Fibroblast of villous mesenchyme (primary cell): ENCODE measurements around the gene SLC24A3. TPM values are rescaled to one million over a fixed set of nuclear protein-coding genes. Genes with fewer than 3 reads are reported as not detected.
A peak's percentile ranks its signal among the peaks of the same experiment; 100 is the strongest.

ENCODE experiments used
- DNase-seq: peaks from one replicate; pipeline ENCODE4 v3.0.0-alpha.2; 2010; ENCODE audit warnings: low read depth
- H3K4me3 ChIP-seq: 2 replicates; pipeline ENCODE4 v1.5.1; 2011; ENCODE audit warnings: low read depth, mild to moderate bottlenecking, low read length
- CTCF ChIP-seq: IDR thresholded peaks from 2 replicates; pipeline ENCODE4 v1.5.1; 2012; ENCODE audit warnings: low read depth, mild to moderate bottlenecking, low read length; ENCODE audit not compliant: insufficient read depth
- total RNA-seq: library from RNA; depleted of rRNA; stranded (reverse); fragments of >200 nt; gene quantifications from 2 replicates; pipeline ENCODE4 v1.2.3, GENCODE V29; 2012

Gene SLC24A3
- total RNA-seq, 1 donor, result 0.86 TPM

DNA sequence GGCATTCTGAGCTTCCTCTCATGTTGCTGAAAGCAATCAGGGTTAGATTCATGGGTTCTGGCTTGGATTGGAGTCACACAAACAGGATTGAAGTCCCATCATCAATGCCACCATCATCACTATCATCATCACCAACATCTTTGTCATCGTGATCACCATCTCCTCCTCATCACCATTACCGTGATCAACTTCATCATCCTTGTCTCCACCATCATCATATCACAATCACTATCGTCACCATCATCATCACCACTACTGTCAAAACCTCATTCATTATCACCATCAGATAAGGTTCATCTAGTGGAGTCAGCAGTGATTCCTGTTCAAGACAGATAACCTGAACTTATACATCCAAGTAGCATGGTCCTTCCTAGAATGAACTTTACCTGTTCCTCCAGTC is 351.8 kb downstream of the SLC24A3 start:
- no peak overlapping the region for H3K4me3 ChIP-seq
- DNase-seq, result no peak
- TF ChIP-seq CTCF, result no peak

DNA sequence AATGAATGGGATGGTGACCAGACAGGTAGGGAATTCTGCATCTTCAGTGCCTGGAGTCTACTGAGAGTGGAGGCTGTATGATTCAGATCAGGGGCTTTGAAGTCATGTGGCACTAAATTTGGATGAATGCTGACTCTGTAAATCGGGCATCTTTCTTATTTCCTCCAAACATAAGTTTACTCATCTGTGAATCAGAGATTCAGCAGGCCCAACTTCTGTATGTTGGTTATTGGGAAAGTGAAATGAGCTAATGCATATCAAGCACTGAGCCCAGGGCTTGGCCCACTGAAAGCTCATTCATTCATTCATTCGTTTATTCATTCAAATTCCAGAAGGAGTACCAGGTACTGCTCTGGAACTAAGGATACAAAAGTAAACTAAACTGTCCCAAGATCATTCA is 353.3 kb downstream of the SLC24A3 start:
- H3K4me3 ChIP-seq, result no peak overlapping the region
- no peak for DNase-seq
- no peak for TF ChIP-seq CTCF

DNA sequence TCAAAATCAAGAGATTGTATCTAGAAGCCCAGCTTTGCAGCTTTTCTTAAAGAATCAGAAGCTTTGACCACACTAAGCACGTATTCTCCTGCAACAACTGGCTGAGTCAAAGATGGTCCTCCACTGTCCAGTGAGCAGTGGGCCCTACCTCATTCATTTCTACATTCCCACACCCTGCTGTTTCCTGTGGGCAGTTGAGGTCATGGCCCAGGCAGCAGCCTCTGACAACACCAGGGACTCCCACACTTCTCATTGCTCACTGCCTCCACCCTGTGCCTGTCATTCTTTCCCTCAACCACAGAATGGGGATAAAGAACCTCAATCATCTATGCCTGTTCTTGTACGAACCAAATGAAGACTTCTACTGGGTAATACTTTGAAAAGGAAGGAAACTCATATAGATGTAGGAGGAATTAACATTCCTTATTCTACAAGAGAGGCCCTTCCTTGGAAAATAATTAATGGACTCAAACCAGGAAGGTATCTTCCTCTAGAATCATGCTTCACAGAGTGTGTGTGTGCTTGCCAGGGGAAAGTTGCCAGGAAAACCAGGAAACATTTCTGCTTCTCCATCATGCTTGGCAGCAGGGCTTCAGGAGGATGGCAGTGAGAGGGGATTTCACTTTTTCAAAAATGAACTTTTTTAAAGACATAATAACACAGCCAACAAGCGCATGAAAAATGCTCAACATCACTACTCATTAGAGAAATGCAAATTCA is 353.9 kb downstream of the SLC24A3 start:
- DNase-seq, result peak; percentile 28

DNA sequence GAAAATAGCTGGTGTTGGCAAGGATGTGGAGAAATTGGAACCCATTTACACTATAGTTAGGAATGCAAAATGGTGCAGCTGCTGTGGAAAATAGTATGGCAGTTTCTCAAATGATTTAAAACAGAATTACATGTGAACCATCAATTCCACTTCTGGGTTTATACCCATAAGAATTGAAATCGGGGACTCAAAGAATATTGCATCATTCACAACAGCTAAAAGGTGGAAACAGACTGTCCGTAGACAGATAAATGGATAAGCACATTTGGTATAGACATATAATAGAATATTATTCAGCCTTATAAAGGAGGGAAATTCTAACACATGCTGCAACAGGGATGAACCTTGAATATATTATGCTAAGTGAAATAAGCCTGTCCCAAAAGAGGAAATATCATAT is 355.7 kb downstream of the SLC24A3 start:
- no peak overlapping the region for H3K4me3 ChIP-seq
- no peak for TF ChIP-seq CTCF
- no peak for DNase-seq

More for the DNA sequence above, 353.9 kb downstream of the SLC24A3 start:
- no peak for TF ChIP-seq CTCF
- H3K4me3 ChIP-seq, result no peak overlapping the region

DNA sequence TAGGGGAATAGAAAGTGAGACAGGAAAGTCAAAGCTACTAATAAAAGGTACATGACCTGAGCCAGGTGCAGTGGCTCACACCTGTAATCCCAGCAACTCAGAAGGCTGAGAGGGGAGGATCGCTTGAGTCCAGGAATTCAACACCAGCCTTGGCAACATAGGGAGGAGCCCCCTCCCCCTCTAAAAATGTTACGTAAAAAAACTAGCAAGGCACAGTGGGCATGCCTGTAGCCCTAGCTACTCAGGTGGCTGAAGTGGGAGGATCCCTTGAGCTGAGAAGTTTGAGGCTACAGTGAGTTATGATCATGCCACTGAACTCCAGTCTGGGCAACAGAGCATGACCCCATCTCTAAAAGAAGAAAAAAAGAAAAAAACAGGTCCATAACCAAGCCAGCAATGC is 359.6 kb downstream of the SLC24A3 start:
- H3K4me3 ChIP-seq, result no peak overlapping the region
- TF ChIP-seq CTCF, result no peak
- DNase-seq, result no peak

DNA sequence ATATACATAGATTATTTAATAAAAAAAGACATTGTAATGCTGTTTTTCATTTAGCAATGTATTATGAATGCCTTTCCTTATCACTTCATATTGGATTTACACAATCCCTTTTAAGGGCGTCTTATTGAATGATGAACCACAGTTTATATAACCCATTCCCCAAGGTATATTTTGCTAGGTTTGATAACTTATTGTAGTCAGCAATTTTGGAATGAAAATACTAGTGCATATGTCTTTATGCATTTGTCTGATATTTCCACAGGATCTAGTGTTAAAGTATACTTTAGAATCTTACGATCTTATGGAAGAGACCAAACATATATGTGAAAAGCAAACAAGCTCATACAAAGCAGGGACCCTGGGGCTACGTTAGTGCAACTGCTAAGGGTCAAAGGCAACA is 365.2 kb downstream of the SLC24A3 start:
- DNase-seq, result no peak
- H3K4me3 ChIP-seq, result no peak overlapping the region
- TF ChIP-seq CTCF, result no peak

DNA sequence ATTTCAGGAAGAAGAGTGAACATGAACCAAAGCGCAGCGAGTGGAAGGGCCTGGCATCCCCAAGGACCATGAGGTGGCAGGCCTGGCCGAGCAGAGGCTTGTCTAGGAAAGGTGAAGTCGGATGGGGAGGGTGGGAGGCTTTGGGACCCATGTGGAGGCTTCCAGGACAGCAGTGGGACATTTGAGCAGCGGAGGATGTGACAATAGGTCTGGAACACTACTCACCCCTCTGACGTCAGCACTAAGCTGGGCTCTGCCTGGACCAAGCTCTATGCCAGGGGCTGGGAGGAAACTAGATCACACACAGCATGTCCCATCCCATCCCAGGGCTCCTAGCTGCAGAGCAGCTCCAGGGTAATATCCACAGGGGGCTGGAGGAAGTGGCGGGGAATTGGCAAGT is 370.3 kb downstream of the SLC24A3 start:
- DNase-seq, result no peak
- no peak for TF ChIP-seq CTCF
- no peak overlapping the region for H3K4me3 ChIP-seq
